Measurements from ENCODE around the gene NTSR1.

GRCh38 chr20:62771396-62772102 lies 62.9 kb downstream of the NTSR1 start:
- TF ChIP-seq, protein P1, sequence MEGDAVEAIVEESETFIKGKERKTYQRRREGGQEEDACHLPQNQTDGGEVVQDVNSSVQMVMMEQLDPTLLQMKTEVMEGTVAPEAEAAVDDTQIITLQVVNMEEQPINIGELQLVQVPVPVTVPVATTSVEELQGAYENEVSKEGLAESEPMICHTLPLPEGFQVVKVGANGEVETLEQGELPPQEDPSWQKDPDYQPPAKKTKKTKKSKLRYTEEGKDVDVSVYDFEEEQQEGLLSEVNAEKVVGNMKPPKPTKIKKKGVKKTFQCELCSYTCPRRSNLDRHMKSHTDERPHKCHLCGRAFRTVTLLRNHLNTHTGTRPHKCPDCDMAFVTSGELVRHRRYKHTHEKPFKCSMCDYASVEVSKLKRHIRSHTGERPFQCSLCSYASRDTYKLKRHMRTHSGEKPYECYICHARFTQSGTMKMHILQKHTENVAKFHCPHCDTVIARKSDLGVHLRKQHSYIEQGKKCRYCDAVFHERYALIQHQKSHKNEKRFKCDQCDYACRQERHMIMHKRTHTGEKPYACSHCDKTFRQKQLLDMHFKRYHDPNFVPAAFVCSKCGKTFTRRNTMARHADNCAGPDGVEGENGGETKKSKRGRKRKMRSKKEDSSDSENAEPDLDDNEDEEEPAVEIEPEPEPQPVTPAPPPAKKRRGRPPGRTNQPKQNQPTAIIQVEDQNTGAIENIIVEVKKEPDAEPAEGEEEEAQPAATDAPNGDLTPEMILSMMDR (conservative IDR thresholded peaks at IDR 0.05; ENCODE audit: low read depth in 2 of 2), result no peak
- TF ChIP-seq REST (IDR thresholded peaks at IDR 0.05; ENCODE audit: unreplicated experiment), result no peak
- no peak for TF ChIP-seq POLR2AphosphoS5 (IDR thresholded peaks at IDR 0.05; ENCODE audit: low read depth)
- TF ChIP-seq EZH2phosphoT487 (IDR thresholded peaks at IDR 0.05; ENCODE audit: unreplicated experiment), result no peak

Data from GM23338 (cell line).